RWPE2 (cell line): ENCODE data around the gene PTPRT.

Source experiments
- ATAC-seq: fragments of 200-7000 bp; cut with Tn5 transposase; 3 replicates; pipeline ENCODE4 v1.9.1; 2021; ENCODE audit warnings: low read depth
- DNase-seq: peaks from one replicate; pipeline ENCODE4 v3.0.0-alpha.2; 2020; ENCODE audit warnings: low spot score
- H3K27ac ChIP-seq: fragments of 450-650 bp; 2 replicates; pipeline ENCODE4 v1.5.1; 2017; ENCODE audit warnings: mild to moderate bottlenecking; ENCODE audit not compliant: poor library complexity, severe bottlenecking
- H3K27me3 ChIP-seq: fragments of 250-450 bp; sonication (Bioruptor Pico); 2 replicates; pipeline ENCODE4 v1.5.1; 2021; ENCODE audit warnings: mild to moderate bottlenecking, moderate library complexity; ENCODE audit not compliant: insufficient read depth, poor library complexity, severe bottlenecking
- H3K36me3 ChIP-seq: fragments of 250-450 bp; sonication (Bioruptor Pico); 2 replicates; pipeline ENCODE4 v1.5.1; 2020; ENCODE audit warnings: low read depth, mild to moderate bottlenecking, moderate library complexity
- H3K4me1 ChIP-seq: fragments of 250-450 bp; sonication (Bioruptor Pico); 2 replicates; pipeline ENCODE4 v1.5.1; 2021; ENCODE audit warnings: mild to moderate bottlenecking, moderate library complexity; ENCODE audit not compliant: insufficient read depth, poor library complexity, severe bottlenecking
- H3K4me3 ChIP-seq: fragments of 250-450 bp; sonication (Bioruptor Pico); 2 replicates; pipeline ENCODE4 v1.5.1; 2021; ENCODE audit warnings: mild to moderate bottlenecking, moderate library complexity; ENCODE audit not compliant: severe bottlenecking
- H3K9me3 ChIP-seq: fragments of 250-450 bp; sonication (Bioruptor Pico); 2 replicates; pipeline ENCODE4 v1.5.1; 2021; ENCODE audit warnings: mild to moderate bottlenecking, moderate library complexity; ENCODE audit not compliant: severe bottlenecking
- TF ChIP-seq, protein P1 (sequence below): fragments of 450-650 bp; IDR thresholded peaks from one replicate; pipeline ENCODE4 v1.5.1; 2017; ENCODE audit warnings: mild to moderate bottlenecking, moderate library complexity; ENCODE audit not compliant: poor library complexity, severe bottlenecking

PTPRT gene

DNA sequence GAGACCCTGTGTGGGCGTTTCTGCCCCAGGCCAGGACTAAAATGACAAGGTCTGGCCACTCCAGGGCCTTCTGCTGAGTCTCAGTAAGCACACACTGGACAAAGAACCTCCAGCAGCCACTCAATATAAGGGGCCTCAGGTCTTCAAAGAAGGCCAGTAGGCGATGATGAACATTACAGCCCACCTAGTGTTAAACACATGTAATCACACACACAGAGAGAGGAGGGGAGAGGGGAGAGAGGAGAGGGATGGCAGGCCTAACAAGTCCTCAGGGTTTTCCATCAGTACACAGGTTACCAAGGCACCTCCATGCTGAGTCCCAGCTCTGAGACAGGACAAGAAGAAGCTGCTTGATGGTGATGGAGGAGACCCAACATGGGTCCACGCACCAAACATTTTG lies 325.6 kb downstream of the PTPRT start:
- no peaks in the 10 kb centered on the region for H3K4me1 ChIP-seq
- DNase-seq (no peak), ATAC-seq (no peak; the same call in 2 of the 3 replicates)
- no peak overlapping the region for H3K27ac ChIP-seq
- H3K9me3 ChIP-seq, result peaks cover 5% of the 10 kb centered on the region
- peaks cover 25% of the 10 kb centered on the region for H3K27me3 ChIP-seq
- no peak overlapping the region for H3K4me3 ChIP-seq
- TF ChIP-seq, protein P1, sequence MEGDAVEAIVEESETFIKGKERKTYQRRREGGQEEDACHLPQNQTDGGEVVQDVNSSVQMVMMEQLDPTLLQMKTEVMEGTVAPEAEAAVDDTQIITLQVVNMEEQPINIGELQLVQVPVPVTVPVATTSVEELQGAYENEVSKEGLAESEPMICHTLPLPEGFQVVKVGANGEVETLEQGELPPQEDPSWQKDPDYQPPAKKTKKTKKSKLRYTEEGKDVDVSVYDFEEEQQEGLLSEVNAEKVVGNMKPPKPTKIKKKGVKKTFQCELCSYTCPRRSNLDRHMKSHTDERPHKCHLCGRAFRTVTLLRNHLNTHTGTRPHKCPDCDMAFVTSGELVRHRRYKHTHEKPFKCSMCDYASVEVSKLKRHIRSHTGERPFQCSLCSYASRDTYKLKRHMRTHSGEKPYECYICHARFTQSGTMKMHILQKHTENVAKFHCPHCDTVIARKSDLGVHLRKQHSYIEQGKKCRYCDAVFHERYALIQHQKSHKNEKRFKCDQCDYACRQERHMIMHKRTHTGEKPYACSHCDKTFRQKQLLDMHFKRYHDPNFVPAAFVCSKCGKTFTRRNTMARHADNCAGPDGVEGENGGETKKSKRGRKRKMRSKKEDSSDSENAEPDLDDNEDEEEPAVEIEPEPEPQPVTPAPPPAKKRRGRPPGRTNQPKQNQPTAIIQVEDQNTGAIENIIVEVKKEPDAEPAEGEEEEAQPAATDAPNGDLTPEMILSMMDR, result no peak
- no peaks in the 10 kb centered on the region for H3K36me3 ChIP-seq

DNA sequence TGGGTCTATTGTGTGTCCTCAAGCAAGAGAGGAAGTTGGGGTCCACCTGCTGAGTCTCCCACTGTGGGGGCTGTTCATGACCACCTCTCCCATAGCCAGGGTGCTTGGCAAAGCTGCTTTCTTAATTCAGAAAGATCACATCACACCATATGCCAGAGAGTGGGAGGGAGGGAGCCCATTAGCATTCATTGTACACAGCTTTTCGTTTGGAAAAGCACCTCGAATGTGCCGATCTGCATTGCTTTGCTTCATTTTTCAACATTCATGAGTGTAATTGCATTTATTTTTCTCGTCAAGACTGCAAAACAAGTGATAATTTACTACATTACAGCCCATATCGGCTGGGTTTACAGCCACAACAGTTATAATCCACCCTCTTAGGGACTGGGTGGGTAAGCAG lies 327.3 kb downstream of the PTPRT start:
- Histone ChIP-seq H3K4me1 (no peaks in the 10 kb centered on the region), H3K9me3 (peaks cover 5% of the 10 kb centered on the region), H3K4me3 (no peak overlapping the region), H3K27ac (no peak overlapping the region), H3K36me3 (no peaks in the 10 kb centered on the region), H3K27me3 (peaks cover 23% of the 10 kb centered on the region)
- DNase-seq (no peak), ATAC-seq (no peak)
- TF ChIP-seq, protein P1, result no peak

DNA sequence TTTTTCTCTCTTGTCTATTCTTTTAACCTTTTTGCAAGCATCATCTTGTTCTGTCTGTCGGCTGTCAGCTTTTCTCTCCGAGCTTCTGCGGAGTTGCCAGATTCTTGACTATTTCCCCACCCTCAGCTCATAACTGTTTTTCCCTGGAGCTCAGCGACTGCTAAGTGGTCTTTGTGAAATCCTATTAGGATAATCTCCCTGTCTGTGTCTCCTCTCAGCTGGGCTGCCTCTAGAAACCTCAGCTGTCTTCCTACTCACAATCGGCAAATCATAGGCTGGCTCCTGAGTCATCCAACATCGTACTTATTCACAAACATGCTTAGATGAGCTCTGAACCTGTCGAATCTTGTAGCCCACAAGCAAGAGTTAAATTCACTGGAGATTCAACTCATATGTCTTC lies 332.3 kb downstream of the PTPRT start:
- no peak for ATAC-seq
- Histone ChIP-seq H3K36me3 (no peaks in the 10 kb centered on the region), H3K4me3 (no peak overlapping the region), H3K4me1 (no peaks in the 10 kb centered on the region), H3K27ac (no peak overlapping the region), H3K9me3 (no peaks in the 10 kb centered on the region), H3K27me3 (peaks cover 19% of the 10 kb centered on the region)
- DNase-seq, result no peak
- TF ChIP-seq, protein P1, result no peak

DNA sequence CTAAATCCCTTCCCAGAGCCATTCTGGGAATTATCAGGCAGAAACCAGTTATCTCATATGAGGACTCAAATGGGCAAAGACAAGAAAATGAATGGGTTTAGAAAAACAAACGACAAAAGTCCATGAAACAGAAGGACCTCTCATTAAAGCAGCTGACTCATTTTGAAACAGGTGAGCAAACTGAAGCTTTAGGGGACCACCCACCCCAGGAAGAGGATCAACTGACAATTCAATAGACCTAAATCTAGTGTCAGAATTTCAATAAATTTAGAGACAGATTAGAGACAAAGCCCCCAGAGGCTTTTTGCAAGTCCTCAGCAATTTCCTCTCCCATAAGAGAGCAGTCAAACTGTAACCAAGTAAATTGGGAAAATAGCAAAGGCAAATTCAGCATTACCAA lies 333.8 kb downstream of the PTPRT start:
- ATAC-seq (no peak), DNase-seq (no peak)
- peaks cover 7% of the 10 kb centered on the region for H3K27me3 ChIP-seq
- TF ChIP-seq, protein P1, result no peak
- no peaks in the 10 kb centered on the region for H3K36me3 ChIP-seq
- H3K4me1 ChIP-seq, result no peaks in the 10 kb centered on the region
- no peaks in the 10 kb centered on the region for H3K9me3 ChIP-seq
- no peak overlapping the region for H3K27ac ChIP-seq
- H3K4me3 ChIP-seq, result no peak overlapping the region

DNA sequence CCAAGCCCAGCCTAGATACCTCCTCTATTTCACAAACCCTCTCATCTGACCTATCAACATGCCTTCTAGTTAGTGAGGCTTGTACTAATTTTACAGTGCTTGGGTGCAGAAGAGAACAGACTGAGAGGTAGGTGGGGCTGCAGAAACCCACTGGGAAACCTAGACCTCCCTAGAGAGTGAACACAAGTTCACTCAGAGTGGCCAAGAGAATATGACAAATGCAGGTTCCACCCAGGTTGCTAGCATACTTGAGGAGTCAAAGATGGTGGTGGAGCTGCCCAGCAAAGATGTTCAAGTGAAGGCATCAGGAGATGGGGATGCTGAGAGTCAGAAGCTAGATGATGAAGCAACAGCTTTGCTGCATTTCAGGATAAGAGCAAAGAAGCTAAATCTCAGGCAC lies 337.0 kb downstream of the PTPRT start:
- TF ChIP-seq, protein P1, result no peak
- Histone ChIP-seq H3K27me3 (no peaks in the 10 kb centered on the region), H3K27ac (no peak overlapping the region), H3K4me3 (no peak overlapping the region), H3K9me3 (no peaks in the 10 kb centered on the region), H3K4me1 (no peaks in the 10 kb centered on the region), H3K36me3 (no peaks in the 10 kb centered on the region)
- DNase-seq, result no peak
- no peak for ATAC-seq
